Karpas-422 (cell line): ENCODE measurements around the gene VPS72. TPM values are rescaled to one million over a fixed set of nuclear protein-coding genes. Genes with fewer than 3 reads are reported as not detected.
A peak's percentile ranks its signal among the peaks of the same experiment; 100 is the strongest.
"Not testable (repeated sequence)": the region's sequence is repeated elsewhere in the genome, so short reads cannot be mapped to it uniquely, and the experiment has no call there.

Experiments used
- DNase-seq: peaks from one replicate; pipeline ENCODE4 v3.0.0-alpha.2; 2015
- H2AFZ ChIP-seq: fragments of 200-600 bp; sonication (generic); 2 replicates; pipeline ENCODE4 v1.6.1; 2014; ENCODE audit warnings: antibody characterized with exemption, low read length, mixed read lengths
- H3K27ac ChIP-seq: fragments of 200-600 bp; sonication (generic); 2 replicates; pipeline ENCODE4 v1.5.1; 2014; ENCODE audit warnings: mild to moderate bottlenecking, low read length, moderate library complexity
- H3K27me3 ChIP-seq: fragments of 200-600 bp; sonication (generic); 2 replicates; pipeline ENCODE4 v1.6.1; 2014; ENCODE audit warnings: low read length, mixed read lengths
- H3K36me3 ChIP-seq: fragments of 200-600 bp; sonication (generic); 2 replicates; pipeline ENCODE4 v1.6.1; 2014; ENCODE audit warnings: low read length, mixed read lengths; ENCODE audit not compliant: insufficient read depth
- H3K4me1 ChIP-seq: fragments of 200-600 bp; sonication (generic); 2 replicates; pipeline ENCODE4 v1.6.1; 2014; ENCODE audit warnings: mild to moderate bottlenecking, low read length, mixed read lengths
- H3K4me2 ChIP-seq: fragments of 200-600 bp; sonication (generic); 2 replicates; pipeline ENCODE4 v1.6.1; 2014; ENCODE audit warnings: low read length, low read depth, mild to moderate bottlenecking; ENCODE audit not compliant: poor library complexity, severe bottlenecking
- H3K4me3 ChIP-seq: fragments of 200-600 bp; sonication (generic); 2 replicates; pipeline ENCODE4 v1.5.1; 2014; ENCODE audit warnings: mild to moderate bottlenecking, antibody characterized with exemption, low read length, mixed read lengths
- H3K79me2 ChIP-seq: fragments of 200-600 bp; sonication (generic); 2 replicates; pipeline ENCODE4 v1.6.1; 2014; ENCODE audit warnings: mild to moderate bottlenecking, low read length, mixed read lengths
- H3K9ac ChIP-seq: fragments of 200-600 bp; sonication (generic); 2 replicates; pipeline ENCODE4 v1.6.0; 2014; ENCODE audit warnings: low read length
- H3K9me2 ChIP-seq: fragments of 200-600 bp; sonication (generic), shearing (Covaris generic); replicated peaks from 2 replicates; pipeline ENCODE4 v1.6.0; 2014; ENCODE audit warnings: mild to moderate bottlenecking, low read length, moderate library complexity; ENCODE audit not compliant: insufficient read depth
- H3K9me3 ChIP-seq: fragments of 300-700, 200-600 bp; sonication (generic); 2 replicates; pipeline ENCODE4 v1.6.1; 2014; ENCODE audit warnings: low read length, mixed read lengths
- H4K20me1 ChIP-seq: fragments of 200-600 bp; sonication (generic); 2 replicates; pipeline ENCODE4 v1.6.1; 2014; ENCODE audit warnings: mild to moderate bottlenecking, antibody characterized with exemption, low read length, low read depth; ENCODE audit not compliant: insufficient read depth
- total RNA-seq: library from RNA; depleted of rRNA; stranded (reverse); fragments of >200 nt; shearing (Covaris generic); gene quantifications from 2 replicates; pipeline ENCODE4 v1.2.3, GENCODE V29; 2014; ENCODE audit warnings: low replicate concordance

The VPS72 gene
- total RNA-seq, 1 experiment from 2014 or later, result 54.4 TPM

DNA sequence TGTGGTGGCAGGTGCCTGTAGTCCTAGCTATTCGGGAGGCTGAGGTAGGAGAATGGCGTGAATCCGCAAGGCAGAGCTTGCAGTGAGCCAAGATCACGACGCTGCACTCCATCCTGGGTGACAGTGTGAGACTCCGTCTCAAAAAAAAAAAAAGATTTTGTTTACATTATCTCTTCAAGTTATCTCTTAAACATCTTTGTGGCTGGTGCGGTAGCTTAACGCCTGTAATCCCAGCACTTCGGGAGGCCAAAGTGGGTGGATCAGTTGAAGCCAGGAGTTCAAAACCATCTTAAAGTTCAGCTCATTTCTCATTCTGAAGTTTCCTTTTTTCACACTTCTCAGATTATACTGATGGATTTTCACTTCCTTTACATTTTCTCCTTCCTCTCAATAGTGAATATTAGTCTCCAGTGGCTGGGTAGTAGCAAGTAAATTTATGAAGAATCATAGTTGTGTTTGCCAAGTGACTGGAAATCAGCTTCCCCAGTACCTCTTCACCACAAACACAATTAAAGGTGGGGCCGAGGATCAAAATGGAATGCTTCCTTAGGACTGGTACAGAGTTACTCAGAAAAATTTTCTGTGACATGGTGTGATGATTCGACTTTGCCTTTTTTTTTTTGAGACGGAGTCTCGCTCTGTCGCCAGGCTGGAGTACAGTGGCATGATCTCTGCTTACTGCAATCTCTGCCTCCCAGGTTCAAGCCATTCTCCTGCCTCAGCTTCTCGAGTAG, 22.1 kb upstream of the VPS72 start:
- no peaks in the 10 kb centered on the region for H3K9me3 ChIP-seq
- no peaks in the 10 kb centered on the region for H3K9me2 ChIP-seq
- no peak for DNase-seq
- H3K4me3 ChIP-seq, result no peak overlapping the region
- no peak overlapping the region for H2AFZ ChIP-seq
- H4K20me1 ChIP-seq, result peaks cover 23% of the 10 kb centered on the region
- peaks cover 94% of the 10 kb centered on the region for H3K79me2 ChIP-seq
- no peaks in the 10 kb centered on the region for H3K27me3 ChIP-seq
- H3K4me2 ChIP-seq, result no peak overlapping the region
- H3K27ac ChIP-seq, result no peak overlapping the region
- H3K36me3 ChIP-seq, result peaks cover 12% of the 10 kb centered on the region
- no peak overlapping the region for H3K9ac ChIP-seq
- H3K4me1 ChIP-seq, result no peaks in the 10 kb centered on the region

DNA sequence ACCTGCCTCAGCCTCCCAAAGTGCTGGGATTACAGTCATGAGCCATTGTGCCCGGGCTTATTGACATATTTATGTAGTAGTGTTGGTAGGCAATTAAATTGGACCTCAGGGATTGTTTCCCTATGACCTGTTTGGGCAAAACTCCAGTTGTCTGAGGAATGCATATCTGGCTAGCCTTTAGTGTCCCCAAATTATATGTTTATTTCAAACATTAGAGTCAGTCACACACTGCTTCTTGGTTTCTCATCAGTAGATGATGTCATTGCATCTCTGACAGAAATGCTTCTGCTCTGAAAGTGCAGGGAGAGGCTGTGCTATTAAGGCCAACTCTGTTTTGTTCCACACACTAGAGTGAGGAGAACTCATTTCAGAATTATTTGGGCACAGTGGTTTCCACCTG, 20.8 kb upstream of the VPS72 start:
- no peaks in the 10 kb centered on the region for H3K9me3 ChIP-seq
- no peak overlapping the region for H3K4me3 ChIP-seq
- H3K9me2 ChIP-seq, result no peaks in the 10 kb centered on the region
- peaks cover 17% of the 10 kb centered on the region for H4K20me1 ChIP-seq
- H3K27me3 ChIP-seq, result no peaks in the 10 kb centered on the region
- no peak overlapping the region for H2AFZ ChIP-seq
- no peak overlapping the region for H3K9ac ChIP-seq
- no peak overlapping the region for H3K4me2 ChIP-seq
- H3K79me2 ChIP-seq, result peaks cover 94% of the 10 kb centered on the region
- no peak for DNase-seq
- no peak overlapping the region for H3K27ac ChIP-seq
- H3K36me3 ChIP-seq, result peaks cover 22% of the 10 kb centered on the region
- H3K4me1 ChIP-seq, result no peaks in the 10 kb centered on the region

DNA sequence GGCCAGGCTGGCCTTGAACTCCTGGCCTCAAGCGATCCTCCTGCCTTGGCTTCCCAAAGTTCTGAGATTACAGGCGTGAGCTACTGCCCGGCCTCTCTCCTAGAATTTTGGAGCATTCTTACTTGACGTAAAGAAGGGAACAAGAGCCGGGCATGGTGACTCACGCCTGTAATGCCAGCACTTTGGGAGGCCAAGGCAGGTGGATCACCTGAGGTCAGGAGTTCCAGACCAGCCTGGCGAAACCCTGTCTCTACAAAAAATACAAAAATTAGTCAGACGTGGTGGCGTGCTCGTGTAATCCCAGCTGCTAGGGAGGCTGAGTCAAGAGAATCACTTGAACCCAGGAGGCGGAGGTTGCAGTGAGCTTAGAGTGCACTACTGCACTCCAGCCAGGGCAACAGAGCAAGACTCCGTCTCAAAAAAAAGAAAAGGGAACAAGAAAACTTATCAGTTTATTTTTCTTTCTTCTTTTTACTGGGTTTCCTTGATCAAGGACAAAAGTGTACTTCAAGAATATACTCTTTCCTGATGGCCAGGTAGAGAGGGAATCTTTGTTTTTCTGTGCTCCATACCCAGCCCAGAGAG, 15.5 kb upstream of the VPS72 start:
- Histone ChIP-seq H3K79me2 (peaks cover 97% of the 10 kb centered on the region), H4K20me1 (peaks cover 31% of the 10 kb centered on the region), H3K36me3 (peaks cover 42% of the 10 kb centered on the region)
- H3K9me3 ChIP-seq, H3K9ac ChIP-seq, H2AFZ ChIP-seq, H3K9me2 ChIP-seq, H3K27ac ChIP-seq, H3K4me3 ChIP-seq, H3K27me3 ChIP-seq, DNase-seq, H3K4me1 ChIP-seq, H3K4me2 ChIP-seq: not testable (repeated sequence)

DNA sequence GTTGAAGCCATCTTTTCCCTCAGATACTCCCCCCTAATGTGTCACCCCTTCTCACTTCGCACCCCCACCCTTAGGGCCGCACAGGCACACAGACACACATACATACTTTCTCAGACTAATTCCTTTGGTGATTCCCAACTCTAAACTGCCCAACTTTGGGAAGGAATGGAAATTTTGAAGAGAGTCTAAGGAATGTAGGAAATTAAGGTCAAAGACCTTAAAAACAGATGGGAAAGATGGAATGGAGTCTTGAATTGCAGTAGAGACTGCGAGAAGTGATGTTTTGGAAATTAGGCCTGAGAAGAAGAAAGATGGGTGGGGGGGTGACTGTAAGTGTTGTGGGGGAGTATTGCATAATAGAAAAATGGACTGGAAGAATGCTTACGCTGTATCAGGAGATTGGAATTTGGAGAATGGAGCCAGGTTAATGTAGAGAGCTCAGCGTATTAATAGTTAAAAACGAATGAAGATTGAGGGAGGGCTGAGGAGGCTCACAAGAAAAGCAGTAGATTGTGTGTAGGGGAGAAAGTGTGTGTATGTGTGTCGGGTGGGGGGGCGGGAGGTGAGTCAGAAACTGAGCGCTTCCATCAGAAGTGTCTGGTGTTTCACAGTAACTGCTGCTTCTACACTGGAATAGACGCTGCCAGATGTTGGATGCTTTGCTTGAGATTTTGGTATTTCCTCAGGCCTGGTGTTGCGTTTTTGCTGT, 10.0 kb upstream of the VPS72 start:
- no peak for DNase-seq
- Histone ChIP-seq H3K27ac (peak overlapping the region; percentile 72), H3K4me3 (peak overlapping the region; percentile 94), H3K27me3 (no peaks in the 10 kb centered on the region), H3K9me2 (no peaks in the 10 kb centered on the region), H2AFZ (no peak overlapping the region), H3K79me2 (peaks cover 65% of the 10 kb centered on the region), H3K9me3 (no peaks in the 10 kb centered on the region), H3K4me2 (peak overlapping the region; percentile 100), H3K36me3 (peaks cover 28% of the 10 kb centered on the region; the same call in 1 of the 2 replicates), H3K9ac (peak overlapping the region; percentile 82), H3K4me1 (peaks cover 31% of the 10 kb centered on the region), H4K20me1 (peaks cover 28% of the 10 kb centered on the region)

DNA sequence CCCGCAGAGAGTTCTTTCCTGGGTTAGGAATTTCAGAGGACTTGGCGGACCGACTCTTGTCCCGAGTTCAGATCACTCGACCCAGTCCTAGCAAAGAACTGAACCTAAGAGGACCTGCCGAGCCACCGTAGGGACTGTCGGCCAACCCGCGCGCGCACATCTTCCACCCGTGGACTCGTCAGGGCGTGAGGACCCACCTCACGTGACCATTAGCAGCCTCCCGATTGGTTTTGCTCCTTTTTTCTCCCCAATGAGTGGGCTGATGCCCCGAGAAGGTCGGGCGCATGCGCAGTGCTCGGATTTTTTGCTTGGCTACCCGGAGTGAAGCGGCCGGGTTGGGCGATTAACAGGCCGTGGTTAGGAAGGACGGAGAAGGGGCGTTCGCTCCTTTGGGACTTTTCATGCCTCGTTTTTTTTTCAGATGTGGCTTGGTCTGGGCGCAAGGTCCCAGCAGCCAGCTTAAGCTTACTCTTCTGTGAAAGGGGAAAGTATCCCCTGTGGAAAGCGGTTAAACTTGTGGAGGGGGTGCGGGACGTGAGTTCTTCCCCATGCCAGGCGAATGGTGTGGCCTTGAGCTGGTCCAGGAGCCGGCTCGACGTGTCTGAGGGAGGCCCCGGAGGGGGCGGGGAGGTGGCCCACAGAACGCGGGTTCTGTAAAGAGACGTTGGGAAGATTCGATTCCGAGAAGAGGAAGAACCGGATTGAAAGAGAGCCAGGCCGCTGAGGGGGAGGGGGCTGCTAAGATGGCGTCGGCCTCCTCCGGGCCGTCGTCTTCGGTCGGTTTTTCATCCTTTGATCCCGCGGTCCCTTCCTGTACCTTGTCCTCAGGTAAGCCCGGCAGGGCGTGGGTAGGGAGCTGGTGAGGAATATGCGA, 8.5 kb upstream of the VPS72 start, which contains the start of gene PIP5K1A:
Gene PIP5K1A (plus strand): TSS at position 299 of the 874 bp plus-strand sequence. CDS start 445 bp downstream, at position 744.
- H3K27ac ChIP-seq, result peak within 1 kb of the TSS; percentile 72
- peaks cover 20% of the 10 kb centered on the region; the same call in 1 of the 2 replicates for H3K36me3 ChIP-seq
- H2AFZ ChIP-seq, result peak within 1 kb of the TSS; percentile 8; the same call in 1 of the 2 replicates
- H3K27me3 ChIP-seq, result no peaks in the 10 kb centered on the region
- H3K9ac ChIP-seq, result peak within 1 kb of the TSS; percentile 82
- H4K20me1 ChIP-seq, result peaks cover 28% of the 10 kb centered on the region
- peak; percentile 99 for DNase-seq
- H3K9me3 ChIP-seq, result no peaks in the 10 kb centered on the region
- peaks cover 50% of the 10 kb centered on the region for H3K79me2 ChIP-seq
- H3K9me2 ChIP-seq, result no peaks in the 10 kb centered on the region
- H3K4me3 ChIP-seq, result peak within 1 kb of the TSS; percentile 94
- H3K4me1 ChIP-seq, result peaks cover 31% of the 10 kb centered on the region
- H3K4me2 ChIP-seq, result peak within 1 kb of the TSS; percentile 100

DNA sequence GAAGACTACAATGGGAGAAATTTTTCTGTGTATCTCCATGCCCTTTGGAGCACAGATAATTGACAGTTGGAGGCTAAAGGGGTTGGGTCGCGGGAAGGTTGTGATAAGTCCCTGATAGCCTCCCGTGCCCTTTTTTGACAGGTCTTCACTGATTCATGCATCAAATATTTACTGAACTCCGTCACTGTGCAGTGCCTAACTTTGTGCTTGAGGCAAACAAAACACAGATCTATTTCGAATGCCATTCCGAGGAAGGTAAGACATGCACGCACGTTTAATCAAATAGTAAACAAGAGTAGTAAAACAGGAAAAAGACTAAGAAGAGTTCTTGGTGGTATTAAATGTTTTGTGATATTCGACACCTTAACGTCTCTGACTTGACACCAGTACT, 7.9 kb upstream of the VPS72 start:
- no peaks in the 10 kb centered on the region for H3K27me3 ChIP-seq
- peaks cover 31% of the 10 kb centered on the region for H3K4me1 ChIP-seq
- H3K9ac ChIP-seq, result peak overlapping the region; percentile 82
- no peaks in the 10 kb centered on the region for H3K9me3 ChIP-seq
- H2AFZ ChIP-seq, result peak overlapping the region; percentile 8; the same call in 1 of the 2 replicates
- H3K4me3 ChIP-seq, result peak overlapping the region; percentile 94
- peaks cover 26% of the 10 kb centered on the region for H4K20me1 ChIP-seq
- H3K9me2 ChIP-seq, result no peaks in the 10 kb centered on the region
- H3K36me3 ChIP-seq, result peaks cover 17% of the 10 kb centered on the region; the same call in 1 of the 2 replicates
- H3K27ac ChIP-seq, result peak overlapping the region; percentile 22
- peak overlapping the region; percentile 100 for H3K4me2 ChIP-seq
- peak; percentile 57 for DNase-seq
- peaks cover 43% of the 10 kb centered on the region for H3K79me2 ChIP-seq

DNA sequence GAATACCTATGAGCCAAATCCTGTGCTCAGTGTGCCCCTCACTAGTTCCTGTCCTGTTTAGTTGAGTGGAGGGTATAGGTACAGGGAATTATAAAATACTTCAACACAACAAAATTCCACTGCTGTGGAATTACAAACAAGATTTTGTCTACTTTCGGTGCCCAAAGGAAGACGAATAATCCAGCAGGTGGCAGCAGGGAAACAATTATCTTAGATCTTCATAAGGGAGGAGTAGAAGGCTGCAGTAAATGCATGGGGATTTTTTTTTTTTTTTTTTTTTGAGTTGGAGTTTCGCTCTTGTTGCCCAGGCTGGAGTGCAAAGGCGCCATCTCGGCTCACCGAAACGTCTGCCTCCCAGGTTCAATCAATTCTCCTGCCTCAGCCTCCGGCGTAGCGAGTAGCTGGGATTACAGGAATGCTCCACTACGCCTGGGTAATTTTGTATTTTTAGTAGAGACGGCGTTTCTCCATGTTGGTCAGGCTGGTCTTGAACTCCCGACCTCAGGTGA, 6.3 kb upstream of the VPS72 start:
- Histone ChIP-seq H3K4me1 (peaks cover 30% of the 10 kb centered on the region), H3K9me2 (no peaks in the 10 kb centered on the region), H4K20me1 (peaks cover 12% of the 10 kb centered on the region), H3K9me3 (no peaks in the 10 kb centered on the region), H3K4me3 (peak overlapping the region; percentile 63), H3K9ac (peak overlapping the region; percentile 66), H3K36me3 (peaks cover 4% of the 10 kb centered on the region; the same call in 1 of the 2 replicates), H3K4me2 (peak overlapping the region; percentile 93), H3K27ac (peak overlapping the region; percentile 54; the same call in 1 of the 2 replicates), H2AFZ (peak overlapping the region; percentile 67), H3K27me3 (no peaks in the 10 kb centered on the region), H3K79me2 (peaks cover 28% of the 10 kb centered on the region)
- peak; percentile 90 for DNase-seq
